HG03342 (cell line): ENCODE results near the gene LYPD3.
A peak's percentile ranks its signal among the peaks of the same experiment; 100 is the strongest.
"Not testable (repeated sequence)": the region's sequence is repeated elsewhere in the genome, so short reads cannot be mapped to it uniquely, and the experiment has no call there.

Experiments used
- ATAC-seq: cut with Tn5 transposase; IDR thresholded peaks from one replicate; pipeline ENCODE4 v1.9.1; 2021; ENCODE audit warnings: mild to moderate bottlenecking, moderate library complexity; ENCODE audit not compliant: unreplicated experiment

Gene LYPD3

DNA sequence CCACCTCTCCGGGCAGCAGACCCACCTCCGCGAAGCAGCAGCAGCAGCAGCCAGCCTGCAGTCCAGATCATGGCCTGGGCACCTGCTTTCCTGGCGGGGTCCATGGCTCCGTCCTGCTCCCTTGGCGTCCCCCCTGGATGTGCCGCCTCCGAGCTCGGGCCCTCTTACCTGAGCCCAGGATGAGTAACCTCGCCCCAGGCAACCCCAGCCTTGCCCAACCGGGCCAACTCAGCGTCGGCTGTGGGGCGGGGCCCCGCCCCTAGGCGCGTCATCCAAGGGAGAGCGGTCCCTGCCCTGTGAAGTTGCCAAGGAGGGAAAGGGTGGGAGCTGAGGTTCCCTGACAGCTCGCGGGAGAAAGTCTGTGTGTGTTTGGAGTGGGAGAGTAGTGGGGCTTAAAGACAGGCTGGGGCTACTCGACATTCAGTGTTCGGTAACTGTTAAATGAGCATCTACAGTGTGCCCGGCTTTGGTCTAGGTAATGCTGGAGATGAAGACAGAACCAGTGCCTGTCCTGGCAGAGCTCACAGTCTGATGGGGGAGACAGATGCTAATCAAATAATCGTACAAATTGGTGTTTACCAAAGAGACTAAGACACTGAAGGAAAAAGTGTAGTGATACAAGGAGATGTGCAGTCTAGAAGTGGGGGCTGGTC lies at the start of gene LYPD3:
Gene LYPD3 (minus strand): TSS at position 141 of the 653 bp plus-strand sequence. CDS start 37 bp downstream, at position 104.
- no peak for ATAC-seq

DNA sequence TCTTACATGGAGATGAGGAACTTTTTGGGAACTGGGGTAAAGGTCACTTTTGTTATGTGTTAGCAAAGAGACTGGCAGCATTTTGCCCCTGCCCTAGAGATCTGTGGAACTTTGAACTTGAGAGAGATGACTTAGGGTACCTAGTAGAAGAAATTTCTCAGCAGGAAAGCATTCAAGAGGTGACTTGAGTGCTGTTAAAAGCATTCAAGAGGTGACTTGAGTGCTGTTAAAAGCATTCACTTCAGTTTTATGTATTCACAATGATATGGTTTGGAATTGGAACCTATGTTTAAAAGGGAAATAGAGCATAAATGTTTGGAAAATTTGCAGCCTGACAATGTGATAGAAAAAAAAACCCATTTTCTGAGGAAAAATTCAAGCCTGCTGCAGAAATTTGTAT lies 47.0 kb upstream of the LYPD3 start:
- ATAC-seq: not testable (repeated sequence)

DNA sequence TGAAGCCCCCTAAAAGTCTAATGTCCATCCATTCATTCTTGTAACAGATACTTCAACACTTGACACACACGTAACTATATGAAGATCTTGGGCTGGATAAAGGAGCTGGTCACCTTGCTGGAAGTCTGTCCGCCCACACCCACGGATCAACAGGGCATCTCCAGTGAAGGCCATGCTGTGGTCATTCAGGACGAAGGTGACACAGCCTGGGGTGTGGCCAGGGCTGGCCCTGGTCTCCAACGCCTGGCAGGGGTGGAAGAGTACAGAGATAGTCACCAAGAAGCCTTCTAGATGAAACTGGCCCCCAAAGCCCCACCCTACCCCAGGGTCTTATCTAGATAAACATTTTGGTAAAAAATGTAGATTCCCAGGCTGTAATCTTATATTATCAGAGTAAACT lies 45.9 kb upstream of the LYPD3 start:
- no peak for ATAC-seq

DNA sequence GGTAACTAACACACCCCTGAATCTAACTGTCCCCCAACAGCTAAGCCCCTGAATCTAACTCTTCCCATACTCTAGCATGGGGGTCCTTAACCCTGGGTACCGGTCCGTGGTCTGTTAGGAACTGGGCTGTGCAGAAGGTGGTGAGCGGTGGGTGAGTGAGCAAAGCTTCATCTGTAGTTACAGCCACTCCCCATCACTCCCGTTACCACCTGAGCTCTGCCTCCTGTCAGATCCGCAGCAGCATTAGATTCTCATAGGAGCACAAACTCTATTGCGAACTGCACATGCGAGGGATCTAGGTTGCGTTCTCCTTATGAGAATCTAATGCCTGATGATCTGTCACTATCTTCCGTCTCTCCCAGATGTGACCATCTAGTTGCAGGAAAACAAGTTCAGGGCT lies 45.3 kb upstream of the LYPD3 start:
- ATAC-seq: no peak

DNA sequence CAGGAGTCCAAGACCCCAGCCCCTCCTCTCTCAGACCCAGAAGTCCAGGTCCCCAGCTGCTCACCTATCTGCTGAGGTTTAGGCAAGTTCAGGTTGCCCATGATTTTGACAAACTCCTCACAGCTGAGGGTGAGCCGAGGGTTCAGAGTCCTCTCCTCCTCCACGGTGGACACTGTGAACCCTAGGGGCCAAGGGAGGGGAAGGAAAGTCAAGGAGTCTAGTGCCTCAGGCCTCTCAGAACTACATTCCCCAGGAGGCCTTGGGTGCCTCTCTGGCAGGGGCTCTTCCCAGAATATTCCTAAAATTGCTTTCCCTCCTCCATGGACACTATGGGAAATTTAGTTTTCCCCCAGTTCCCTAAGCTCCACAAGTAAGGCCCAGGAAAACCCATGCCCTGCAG lies 42.5 kb upstream of the LYPD3 start:
- ATAC-seq: no peak

DNA sequence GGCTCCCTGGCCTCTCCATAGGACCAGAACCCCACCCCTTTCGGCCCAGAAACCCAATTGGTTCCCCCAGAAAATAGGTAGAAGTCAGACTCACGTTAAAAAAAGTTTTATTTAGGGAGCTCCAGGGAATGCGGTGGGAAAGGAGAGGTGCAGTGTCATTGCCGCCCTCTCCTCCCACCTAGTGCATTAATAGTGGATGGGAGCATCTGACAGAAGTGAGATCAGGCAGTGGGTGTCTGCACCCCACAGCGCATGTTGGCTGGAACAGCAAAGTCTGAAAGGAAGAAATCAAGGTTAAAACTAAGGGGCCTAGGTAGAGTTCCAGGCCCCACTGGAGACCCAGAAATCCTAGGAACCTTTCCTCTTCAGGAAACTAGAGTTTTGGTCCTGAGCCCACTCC lies 41.2 kb upstream of the LYPD3 start:
- ATAC-seq: no peak

DNA sequence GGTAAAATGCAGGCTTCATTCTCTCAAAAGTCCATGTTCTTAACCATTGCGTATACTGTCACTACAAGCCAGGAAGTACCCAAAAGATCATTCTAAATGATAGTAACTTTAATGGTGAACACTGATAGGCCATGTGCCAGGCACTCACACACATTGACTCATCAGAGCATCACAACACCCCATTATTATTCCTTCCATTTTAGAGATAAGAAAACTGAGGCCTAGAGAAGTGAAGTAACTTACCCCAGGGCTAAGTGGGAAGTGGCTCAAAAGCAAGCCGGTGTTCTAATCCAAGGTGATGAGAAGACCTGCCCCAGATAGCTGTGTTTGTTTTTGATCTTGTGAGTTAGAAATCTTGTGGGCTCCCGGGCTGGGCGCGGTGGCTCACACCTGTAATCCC lies 40.5 kb upstream of the LYPD3 start:
- no peak for ATAC-seq

DNA sequence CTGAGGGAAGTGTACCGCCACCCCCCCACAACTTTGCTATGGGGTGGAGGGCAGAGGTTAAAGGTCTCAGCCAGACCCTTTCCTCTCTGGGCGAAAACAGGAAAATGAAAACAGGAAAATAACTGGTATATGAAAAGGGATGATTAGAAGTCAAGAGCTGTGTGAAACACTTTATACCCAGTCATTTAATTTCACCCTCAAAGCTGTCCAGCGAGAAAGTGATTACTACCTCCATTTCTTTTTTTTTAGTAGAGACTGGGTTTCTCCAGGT lies 39.7 kb upstream of the LYPD3 start:
- ATAC-seq: no peak

DNA sequence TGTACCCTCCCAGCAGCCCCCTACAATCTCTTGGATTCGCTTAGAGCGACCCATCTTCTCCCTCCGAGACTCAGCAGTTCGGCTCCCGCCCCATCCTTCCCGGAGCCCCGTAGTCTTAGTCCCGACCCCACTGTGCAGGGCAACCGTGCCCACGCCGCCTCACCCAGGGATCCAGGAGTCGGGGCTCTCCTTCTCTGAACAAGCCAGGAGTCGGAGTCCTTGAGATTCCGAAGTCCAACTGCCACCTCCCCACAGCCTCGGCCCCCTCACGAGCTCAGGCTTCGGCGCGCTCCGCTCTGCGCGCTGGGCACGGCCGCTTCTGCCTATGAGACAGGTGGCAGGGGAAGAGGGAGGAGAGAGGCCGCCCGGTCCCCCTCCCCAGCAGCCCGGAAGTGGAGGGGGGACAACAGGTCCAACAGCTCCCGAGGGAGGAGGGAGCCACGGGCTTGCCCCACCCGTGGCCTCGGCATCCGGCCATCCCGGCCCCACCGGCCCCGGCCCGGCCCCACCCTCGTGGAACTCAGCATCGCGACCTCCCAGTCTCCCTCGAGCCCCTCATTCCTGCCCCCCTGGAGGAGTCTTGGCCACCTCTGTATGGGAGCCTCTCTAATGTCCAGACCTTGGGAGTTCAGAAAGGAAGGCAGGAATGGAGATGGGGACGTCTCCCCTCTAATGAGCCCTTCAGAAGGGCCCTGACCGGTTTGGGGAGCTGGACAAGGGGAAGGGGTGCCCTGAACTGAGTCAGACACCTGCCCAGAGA lies 39.2 kb upstream of the LYPD3 start, which contains the start of gene PHLDB3:
Gene PHLDB3 (minus strand): TSS at position 321 of the 760 bp plus-strand sequence. CDS start 628 bp downstream, outside the sequence.
- peak; percentile 17 for ATAC-seq

DNA sequence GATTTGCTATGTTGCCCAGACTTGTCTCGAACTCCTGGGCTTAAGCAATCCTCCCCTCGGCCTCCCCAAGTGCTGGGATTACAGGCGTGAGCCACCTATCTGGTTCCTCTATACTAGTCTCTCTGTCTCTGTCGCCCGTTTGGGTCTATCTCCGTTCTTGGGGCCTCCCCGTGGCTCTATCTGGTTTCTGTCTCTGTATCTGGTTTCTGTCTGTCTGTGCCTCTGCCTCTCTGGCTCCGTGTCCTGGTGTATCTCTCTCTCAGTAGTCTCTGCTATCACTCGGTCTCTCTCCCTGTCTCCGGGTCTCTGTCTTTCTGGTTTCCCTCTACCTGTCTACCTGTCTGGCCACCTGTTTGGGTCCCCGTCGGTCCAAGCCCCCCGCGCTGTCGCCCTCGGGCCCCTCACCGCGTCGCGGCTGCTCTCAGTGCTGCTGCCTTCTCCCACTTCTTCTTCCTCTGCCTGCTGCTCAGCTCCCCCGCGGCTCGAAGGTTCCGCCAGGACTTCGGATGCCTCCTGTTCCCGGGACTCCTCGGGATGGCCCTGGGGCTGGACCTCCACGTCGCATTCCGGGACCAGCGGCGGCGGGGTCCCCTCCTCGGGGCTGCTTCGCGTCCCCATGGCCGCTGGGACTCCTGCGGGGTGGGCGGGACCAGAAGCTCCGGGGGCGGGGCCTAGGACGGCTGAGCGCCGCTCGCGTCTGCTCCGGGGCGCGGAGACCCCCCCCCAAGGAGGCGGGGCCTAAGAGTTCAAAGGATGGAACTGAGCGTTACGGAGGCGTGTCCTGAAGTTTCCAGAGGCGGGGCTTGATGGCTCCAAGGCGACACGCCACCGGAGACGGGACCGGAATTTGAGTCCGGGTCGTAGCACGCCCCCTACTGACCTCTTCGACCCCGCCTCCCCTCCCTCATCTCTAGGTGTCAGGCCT lies 38.4 kb upstream of the LYPD3 start:
- ATAC-seq: peak; percentile 83

DNA sequence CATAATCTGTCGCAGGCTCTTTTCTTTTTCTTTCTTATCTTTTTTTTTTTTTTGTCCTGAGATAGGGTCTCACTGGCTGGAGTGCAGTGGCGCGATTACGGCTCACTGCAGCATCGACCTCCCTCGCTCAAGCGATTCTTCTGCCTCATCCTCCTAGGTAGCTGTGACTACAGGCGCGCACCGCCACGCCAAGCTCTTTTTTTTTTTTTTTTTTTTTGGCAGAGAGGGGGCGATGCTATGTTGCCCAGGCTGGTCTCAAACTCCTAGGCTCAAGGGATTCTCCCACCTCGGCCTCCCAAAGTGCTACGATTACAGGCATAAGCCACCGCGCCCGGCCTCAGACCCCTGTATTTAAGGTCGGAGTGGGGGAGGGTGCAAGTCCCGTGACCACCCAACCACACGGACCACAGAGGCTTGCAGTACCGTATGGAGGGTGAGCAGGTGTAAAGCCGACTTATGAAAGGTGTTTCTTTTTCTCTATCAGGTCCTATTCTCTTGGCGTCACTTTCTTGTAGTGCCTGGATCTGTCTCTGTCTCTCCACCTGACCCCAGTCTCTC lies 37.1 kb upstream of the LYPD3 start:
- no peak for ATAC-seq

DNA sequence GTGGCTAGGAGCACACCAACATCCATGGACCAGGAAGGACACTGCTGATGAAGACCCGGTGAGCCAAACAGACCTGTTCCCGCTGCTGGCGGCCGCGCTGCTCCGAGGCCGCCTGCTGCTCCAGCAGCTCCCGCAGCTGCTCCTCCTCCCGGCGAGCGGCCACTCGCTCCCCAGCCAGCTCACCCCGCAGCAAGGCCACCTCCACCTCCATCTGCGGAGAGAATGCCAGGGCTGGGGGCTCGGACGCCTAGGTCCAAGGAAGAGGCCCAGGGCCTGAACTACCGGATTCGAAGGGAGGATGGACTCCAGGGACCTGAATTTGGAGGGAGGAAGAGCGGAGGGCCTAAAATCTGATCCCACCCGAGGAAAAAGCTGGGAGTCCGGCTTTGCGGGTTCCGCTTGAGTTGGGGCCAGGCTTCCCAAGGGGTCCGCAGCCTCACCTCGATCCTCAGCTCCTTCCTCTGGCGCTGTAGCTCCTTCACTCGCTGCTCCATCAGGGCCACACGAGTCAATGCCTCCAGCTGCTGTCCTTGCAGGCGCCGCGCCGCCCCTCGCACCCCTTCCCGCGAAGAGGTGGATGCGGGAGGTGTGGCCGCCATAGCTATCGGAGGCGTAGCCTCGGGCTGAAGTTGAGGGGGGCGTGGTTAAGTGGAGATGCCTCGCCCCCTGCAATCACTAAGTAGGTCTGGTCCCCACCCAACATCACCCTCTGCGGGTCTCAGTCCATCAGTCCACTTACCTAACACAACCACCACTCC lies 36.4 kb upstream of the LYPD3 start:
- ATAC-seq: no peak

DNA sequence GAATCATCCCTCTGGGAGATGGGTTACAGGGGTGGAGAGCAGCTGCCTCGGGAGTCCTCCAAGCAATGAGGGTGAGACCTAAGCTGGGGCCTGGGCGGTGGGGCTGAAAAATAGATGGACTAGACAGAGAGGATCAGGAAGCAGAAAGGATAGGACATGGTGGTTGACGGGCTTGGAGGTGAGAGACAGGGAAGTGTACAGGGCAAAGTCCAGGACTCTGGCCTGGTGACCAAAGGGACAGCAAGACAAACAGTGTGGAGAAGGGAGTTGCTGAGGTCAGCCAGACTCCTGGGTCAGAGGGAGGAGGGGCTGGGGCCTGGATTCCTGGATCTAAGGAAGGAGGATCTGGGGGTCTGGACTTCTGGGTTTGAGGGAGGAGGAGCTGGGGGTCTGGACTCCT lies 33.6 kb upstream of the LYPD3 start:
- no peak for ATAC-seq

DNA sequence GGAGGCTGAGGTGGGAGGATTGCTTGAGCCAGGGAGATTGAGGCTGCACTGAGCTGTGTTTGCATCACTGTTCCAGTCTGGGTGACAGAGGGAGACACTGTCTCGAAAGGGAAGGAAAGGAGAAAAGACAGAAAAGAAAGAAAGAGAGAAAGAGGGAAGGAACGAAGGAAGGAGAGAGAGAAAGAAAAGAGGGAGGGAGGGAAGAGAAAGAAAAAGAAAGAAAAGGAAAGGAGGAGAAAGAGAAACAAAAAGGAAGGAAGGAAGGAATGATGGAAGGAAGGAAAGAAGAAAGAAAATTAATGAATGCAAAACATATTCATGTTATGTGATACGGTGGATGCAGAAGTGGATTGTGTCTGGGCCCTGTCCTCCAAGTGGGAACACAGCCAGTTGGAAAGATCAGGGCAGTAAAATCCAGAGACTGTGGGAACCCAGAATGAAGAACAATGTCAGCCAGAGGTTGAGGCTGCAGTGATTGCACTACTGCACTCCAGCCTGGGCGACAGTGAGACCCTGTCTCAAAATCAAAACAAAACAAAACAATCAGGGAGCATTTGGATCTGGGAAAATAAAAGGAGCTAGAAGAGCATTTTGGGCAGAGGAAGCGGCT lies 32.9 kb upstream of the LYPD3 start:
- ATAC-seq: no peak

DNA sequence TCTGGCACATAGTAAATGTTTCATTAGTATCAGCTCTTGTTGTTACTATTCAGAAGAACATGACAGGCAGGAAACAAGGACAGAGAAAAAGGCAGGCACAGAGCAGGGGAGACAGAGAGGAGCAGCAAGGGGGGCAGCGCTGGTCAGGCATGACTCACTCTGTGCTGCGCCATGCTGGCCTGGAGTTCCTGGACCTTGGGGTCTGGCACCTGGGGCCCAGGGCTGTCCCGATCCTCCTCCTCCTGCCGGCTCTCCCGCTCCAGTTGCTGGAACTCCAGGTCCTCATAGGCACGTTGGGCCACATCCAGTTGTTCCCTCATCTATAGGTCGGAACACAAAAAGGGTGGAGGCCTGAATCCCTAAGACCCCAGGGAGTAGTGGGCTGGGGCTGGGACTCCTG lies 31.6 kb upstream of the LYPD3 start:
- ATAC-seq: no peak

DNA sequence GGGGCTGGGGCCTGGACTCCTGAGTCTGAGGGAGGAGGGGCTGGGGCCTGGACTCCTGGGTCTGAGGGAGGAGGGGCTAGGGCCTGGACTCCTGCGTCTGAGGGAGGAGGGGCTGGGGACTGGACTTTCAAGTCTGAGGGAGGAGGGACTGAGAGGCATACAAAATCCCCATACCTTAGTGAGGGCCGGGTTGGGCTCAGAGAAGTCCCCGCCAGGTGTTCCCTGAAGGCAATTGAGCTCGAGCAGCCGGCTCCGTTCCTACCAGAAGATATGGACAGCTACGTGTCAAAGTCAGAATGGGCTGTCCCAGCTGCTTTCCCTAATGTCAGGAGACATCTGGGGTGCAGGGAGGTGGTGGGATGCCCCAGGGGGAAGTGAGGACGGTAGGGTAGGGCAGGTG lies 29.7 kb upstream of the LYPD3 start:
- no peak for ATAC-seq

DNA sequence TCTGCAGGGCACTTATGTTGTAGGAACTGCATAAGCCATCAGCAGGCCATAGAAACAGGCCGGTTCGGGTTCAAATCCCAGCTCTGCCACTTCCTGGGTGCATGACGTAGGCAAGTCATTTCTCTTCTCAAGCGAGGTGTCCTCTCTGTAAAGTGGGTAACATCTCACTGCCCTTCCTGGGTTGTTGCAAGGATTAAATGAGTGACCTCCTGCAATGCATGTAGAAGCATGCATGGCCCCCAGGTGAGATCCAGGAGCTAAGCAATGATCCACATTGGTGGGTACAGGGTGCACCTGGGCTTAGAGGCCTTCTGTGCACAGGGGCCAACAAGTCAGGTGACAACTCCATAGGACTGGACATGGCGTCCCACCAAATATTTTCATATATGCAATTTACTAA lies 25.4 kb upstream of the LYPD3 start:
- ATAC-seq: no peak

DNA sequence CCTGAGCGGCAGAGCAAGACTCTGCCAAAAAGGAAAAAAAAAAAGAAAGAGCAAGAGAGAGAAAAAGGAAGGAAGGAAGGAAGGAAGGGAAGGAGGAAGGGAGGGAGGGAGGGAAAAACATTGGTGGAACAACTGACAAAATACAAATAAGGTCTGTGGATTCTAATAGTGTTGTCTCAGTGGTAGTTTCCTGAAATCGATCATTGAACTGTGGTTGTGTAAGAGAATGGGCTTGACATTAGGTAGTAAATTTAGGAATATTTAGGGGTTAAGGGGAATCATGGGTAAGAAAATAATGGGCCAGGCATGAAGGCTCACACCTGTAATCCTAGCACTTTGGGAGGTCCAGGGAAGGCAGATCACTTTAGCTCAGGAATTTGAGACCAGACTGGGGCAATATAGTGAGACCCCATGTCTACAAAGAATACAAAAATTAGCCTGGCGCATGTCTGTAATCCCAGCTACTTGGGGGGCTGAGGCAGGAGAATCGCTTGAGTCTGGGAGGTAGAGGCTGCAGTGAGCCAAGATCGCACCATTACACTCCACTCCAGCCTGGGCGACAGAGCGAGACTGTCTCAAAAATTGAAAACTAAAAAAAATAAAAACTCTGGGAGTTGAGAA lies 24.7 kb upstream of the LYPD3 start:
- ATAC-seq: no peak

DNA sequence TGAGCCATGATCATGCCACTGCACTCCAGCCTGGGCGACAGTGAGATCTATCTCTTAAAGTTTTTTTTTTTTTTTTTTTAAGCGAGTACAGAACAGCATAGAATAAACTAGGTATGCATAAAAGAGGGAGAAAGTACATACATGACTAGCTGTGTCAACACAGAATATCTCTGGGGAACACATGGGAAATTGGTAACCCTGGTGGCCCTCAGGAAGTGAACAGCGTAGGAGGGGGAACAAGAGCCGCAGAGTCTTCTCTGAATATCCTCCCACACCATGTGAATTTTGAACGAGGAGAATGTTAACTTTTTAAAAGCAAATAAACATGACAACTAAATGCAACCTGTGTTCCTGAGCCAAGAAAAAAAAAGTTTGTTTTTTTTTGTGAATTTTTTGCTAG lies 23.9 kb upstream of the LYPD3 start:
- ATAC-seq: peak; percentile 56

DNA sequence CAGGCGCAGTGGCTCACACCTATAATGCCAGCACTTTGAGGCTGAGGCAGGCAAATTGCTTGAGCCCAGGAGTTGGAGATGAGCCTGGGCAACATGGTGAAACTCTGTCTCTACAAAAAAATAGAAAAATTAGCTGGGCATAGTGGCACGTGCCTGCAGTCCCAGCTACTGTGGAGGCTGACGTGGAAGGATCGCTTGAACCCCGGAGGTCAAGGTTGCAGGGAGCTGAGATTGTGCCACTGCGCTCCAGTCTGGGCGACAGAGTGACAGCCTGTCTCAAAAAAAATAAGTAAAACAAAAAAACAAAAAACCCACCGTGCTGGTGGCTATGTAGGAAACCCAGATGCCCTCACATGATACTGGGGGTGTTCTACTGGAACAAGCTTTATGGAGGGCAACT lies 22.8 kb upstream of the LYPD3 start:
- ATAC-seq: no peak
